Epithelial cell of alveolus of lung (primary cell): ENCODE results near the gene OR8H3. TPM values are rescaled to one million over a fixed set of nuclear protein-coding genes. Genes with fewer than 3 reads are reported as not detected.

Experiments
- total RNA-seq: library from RNA; depleted of rRNA; stranded (reverse); fragments of >200 nt; gene quantifications from 2 replicates; pipeline ENCODE4 v1.2.1, GENCODE V29; 2015

The OR8H3 gene, protein sequence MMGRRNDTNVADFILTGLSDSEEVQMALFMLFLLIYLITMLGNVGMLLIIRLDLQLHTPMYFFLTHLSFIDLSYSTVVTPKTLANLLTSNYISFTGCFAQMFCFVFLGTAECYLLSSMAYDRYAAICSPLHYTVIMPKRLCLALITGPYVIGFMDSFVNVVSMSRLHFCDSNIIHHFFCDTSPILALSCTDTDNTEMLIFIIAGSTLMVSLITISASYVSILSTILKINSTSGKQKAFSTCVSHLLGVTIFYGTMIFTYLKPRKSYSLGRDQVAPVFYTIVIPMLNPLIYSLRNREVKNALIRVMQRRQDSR
- not detected in 2 replicates for total RNA-seq

DNA sequence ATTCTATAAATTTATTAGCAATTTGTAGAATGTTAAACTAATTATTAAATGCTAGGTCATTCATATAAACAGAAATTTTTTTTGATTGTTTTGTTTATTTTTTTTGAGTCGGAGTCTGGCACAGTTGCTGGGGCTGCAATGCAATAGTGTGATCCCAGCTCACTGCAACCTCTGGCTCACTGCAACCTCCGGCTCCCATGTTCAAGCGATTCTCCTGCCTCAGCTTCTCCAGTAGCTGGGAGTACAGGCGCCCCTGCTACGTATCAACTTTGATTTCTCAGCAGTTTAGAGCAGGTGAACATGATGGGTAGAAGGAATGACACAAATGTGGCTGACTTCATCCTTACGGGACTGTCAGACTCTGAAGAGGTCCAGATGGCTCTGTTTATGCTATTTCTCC is at the start of gene OR8H3:
OR8H3 (plus strand) TSS at position 301 of the 400 bp plus-strand sequence; CDS start at position 301, 0 bp downstream.

DNA sequence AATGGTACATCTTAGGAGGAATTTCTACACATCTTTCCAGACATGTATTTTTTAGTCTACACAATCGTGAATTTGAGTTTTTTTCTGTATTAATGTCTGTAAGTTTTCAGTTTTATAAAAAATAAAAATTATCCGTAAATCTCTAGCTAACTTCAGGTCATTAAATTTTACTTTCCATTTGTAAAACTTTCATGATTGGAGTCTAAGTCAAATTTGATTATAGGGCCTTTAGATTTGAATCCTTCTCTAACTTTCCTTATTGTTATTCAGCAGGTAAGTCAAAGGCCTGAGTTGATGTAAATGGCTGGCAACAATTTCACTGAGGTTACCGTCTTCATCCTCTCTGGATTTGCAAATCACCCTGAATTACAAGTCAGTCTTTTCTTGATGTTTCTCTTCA is 29.2 kb upstream of the OR8H3 start, which contains the start of gene OR8I2:
OR8I2 (plus strand) TSS at position 301 of the 400 bp plus-strand sequence; CDS start at position 301, 0 bp downstream.

DNA sequence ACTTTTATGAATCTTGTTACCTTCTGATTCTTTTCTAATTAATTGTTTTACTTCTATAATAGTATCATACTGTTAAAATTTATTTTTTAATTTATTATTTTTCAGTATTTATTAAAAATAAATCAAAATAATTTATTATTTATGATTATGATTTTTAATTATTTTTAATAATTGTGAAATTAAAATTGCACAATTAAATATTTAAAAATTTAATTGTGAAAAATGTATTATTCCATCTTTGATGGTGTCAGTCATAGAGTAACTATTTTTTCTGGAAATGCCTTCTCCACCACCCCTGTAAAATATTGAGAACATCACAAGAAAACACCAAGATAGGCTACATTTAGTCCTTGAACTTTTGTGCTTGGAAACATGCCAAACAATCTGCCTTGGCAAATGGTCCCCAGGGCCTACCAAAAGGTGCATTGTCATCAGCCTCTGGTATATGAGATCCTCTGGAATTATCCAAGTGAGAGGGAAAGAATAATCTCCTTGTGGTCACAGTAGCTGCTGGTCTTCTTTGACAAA is 18.9 kb upstream of the OR8H3 start, which contains the start of gene OR8H2:
OR8H2 (plus strand) TSS at position 478 of the 528 bp plus-strand sequence. CDS start 1,356 bp downstream, outside the sequence.

DNA sequence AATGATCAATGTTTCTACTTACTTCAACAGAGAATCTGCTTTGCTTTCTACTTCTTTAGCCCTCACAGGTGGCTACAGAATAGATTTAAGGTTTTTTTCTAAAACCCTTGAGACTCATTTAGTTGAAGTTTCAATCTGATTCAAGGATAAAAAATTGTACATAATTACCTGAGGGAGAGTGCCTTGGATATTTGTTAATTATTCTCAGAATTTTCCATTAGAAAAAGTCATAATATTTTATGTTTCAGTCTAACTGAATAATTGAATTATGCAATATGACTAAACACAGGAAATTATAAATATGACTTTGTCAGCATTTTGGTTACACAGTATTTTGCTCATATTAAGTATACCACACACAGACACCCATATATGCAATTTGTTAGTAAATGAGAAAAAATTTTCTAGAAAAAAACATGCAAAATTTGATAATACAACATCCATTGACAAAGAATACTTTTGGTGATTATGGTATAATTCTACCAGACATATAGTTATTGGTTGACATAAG is 18.0 kb downstream of the OR8H3 start, which contains the start of gene OR8J3:
OR8J3 (minus strand) TSS at position 51 of the 511 bp plus-strand sequence. CDS start 2,483 bp downstream, outside the sequence.

DNA sequence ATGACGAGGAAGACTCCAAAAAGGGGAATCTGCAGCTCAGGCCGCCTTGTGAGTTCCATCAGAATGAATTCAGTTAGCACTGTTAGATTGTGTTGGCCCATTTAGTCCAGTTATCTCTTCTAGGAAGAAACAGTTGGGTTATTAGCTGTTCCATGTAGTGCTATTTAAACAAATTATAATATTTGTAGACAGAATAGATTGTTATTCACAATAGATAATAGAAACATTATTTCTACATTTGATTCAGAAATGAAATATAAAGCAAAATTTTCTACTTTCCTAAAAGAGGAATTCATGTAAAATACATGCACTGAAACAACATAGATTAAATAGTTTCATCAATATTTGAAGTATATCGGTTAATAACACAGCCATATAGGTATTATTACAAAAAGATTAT is 38.0 kb downstream of the OR8H3 start, which contains the start of gene OR8K5:
OR8K5 (minus strand) TSS at position 101 of the 400 bp plus-strand sequence; CDS start at position 101, 0 bp downstream.

Other genes starting within 250 kb of the OR8H3 start
- not detected in 2 replicates for gene TRIM51, start 239.1 kb upstream of the OR8H3 start, total RNA-seq
- not detected in 2 replicates for gene OR5W2, start 207.8 kb upstream of the OR8H3 start, total RNA-seq
- gene OR5I1, start 186.0 kb upstream of the OR8H3 start, total RNA-seq, result not detected in 2 replicates
- not detected in 2 replicates for gene OR10AG1, start 152.4 kb upstream of the OR8H3 start, total RNA-seq
- gene OR5F1, start 127.7 kb upstream of the OR8H3 start, total RNA-seq, result not detected in 2 replicates
- gene OR5AS1, start 94.7 kb upstream of the OR8H3 start, total RNA-seq, result not detected in 2 replicates
- gene OR8I2, start 29.1 kb upstream of the OR8H3 start, total RNA-seq, result not detected in 2 replicates
- gene OR8H2, start 18.7 kb upstream of the OR8H3 start, total RNA-seq, result not detected in 2 replicates
- gene OR8J3, start 17.8 kb downstream of the OR8H3 start, total RNA-seq, result not detected in 2 replicates
- gene OR8K5, start 37.9 kb downstream of the OR8H3 start, total RNA-seq, result not detected in 2 replicates
- gene OR5J2, start 54.2 kb downstream of the OR8H3 start, total RNA-seq, result not detected in 2 replicates
- not detected in 2 replicates for gene OR5T2, start 111.9 kb downstream of the OR8H3 start, total RNA-seq
- not detected in 2 replicates for gene OR5T3, start 129.9 kb downstream of the OR8H3 start, total RNA-seq
- not detected in 2 replicates for gene OR5T1, start 151.8 kb downstream of the OR8H3 start, total RNA-seq
- gene OR8H1, start 169.9 kb downstream of the OR8H3 start, total RNA-seq, result not detected in 2 replicates
- not detected in 2 replicates for gene OR8K3, start 192.8 kb downstream of the OR8H3 start, total RNA-seq
- not detected in 2 replicates for gene OR8K1, start 223.7 kb downstream of the OR8H3 start, total RNA-seq
- not detected in 2 replicates for gene OR8J1, start 231.9 kb downstream of the OR8H3 start, total RNA-seq